ENCODE measurements around the gene ARFGEF2. TPM values are rescaled to one million over a fixed set of nuclear protein-coding genes. Genes with fewer than 3 reads are reported as not detected.
A peak's percentile ranks its signal among the peaks of the same experiment; 100 is the strongest.

Gene ARFGEF2
- total and polyA plus RNA-seq, 2 donors from 2014 or later: 7.4 to 36.9 TPM

DNA sequence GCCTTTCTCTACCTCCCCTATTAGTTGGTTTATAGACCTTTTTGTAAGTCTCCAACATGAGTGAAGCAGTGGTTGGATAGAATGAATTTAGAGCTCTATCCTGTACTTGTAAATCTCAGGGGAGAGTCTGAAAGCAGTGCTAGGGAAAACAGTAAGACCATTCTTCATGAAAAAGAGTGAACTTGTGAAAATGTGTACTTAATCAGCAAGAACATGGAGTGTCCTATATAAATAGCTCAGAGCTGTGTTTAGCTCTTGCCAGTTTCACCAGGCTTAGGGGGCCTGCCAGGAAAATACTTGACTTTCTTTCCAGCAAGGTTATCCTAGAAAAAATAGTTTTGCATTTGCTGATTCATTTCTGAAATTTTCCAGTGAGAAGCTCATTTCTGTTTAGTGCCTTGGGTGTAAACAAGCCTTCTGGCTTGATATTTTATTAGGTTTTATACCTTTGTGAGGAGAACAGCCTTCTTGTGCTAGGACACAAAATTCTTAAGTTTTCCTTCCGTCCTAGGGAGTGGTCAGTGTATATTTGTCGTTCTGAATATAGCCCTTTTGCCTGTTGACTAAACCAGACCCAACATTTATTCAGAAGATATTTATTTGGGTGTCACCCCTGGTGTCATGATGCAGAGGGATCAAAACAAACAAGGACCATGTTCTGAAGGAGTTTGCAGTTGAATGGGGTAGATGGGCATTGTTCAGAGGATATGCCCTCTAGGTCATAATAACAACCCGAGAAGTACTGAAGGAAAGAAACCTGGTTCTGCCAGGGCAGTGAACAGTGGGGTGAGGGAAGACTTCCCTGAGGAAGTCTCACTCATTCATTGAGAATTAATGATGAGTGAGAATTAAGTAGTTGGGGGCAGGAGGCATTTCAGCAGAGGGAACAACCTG, 7.6 kb downstream of the ARFGEF2 start:
- intact Hi-C loops (cut with DNase I): no loop called here
- DNase-seq (no peak), FAIRE-seq (no peak)
- H3K36me3 ChIP-seq (ENCODE audit: control insufficient read depth in 2 of 3, insufficient read depth in 3 of 3, low read length in 3 of 3): no peaks in the 10 kb centered on the region
- H3K9ac ChIP-seq (ENCODE audit: low read length in 3 of 3): peak overlapping the region in 1 of 3 donors; percentile 29
- H3K9me3 ChIP-seq (ENCODE audit: control insufficient read depth in 2 of 3, insufficient read depth in 1 of 3, low read length in 3 of 3): no peaks in the 10 kb centered on the region
- TF ChIP-seq, protein P1, sequence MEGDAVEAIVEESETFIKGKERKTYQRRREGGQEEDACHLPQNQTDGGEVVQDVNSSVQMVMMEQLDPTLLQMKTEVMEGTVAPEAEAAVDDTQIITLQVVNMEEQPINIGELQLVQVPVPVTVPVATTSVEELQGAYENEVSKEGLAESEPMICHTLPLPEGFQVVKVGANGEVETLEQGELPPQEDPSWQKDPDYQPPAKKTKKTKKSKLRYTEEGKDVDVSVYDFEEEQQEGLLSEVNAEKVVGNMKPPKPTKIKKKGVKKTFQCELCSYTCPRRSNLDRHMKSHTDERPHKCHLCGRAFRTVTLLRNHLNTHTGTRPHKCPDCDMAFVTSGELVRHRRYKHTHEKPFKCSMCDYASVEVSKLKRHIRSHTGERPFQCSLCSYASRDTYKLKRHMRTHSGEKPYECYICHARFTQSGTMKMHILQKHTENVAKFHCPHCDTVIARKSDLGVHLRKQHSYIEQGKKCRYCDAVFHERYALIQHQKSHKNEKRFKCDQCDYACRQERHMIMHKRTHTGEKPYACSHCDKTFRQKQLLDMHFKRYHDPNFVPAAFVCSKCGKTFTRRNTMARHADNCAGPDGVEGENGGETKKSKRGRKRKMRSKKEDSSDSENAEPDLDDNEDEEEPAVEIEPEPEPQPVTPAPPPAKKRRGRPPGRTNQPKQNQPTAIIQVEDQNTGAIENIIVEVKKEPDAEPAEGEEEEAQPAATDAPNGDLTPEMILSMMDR (IDR thresholded peaks at IDR 0.05; ENCODE audit: borderline replicate concordance, extremely low read depth, insufficient read depth): no peak
- H3K27me3 ChIP-seq (ENCODE audit: control insufficient read depth, insufficient read depth, low read length): no peaks in the 10 kb centered on the region
- H3K4me3 ChIP-seq (ENCODE audit: low read length in 3 of 3): no peak overlapping the region
- peaks cover 0 to 19% (median 13%) of the 10 kb centered on the region in 3 donors for H3K4me1 ChIP-seq (ENCODE audit: control insufficient read depth in 2 of 3, insufficient read depth in 2 of 3, low read depth in 1 of 3, low read length in 3 of 3)
- peak overlapping the region; percentile 54 to 72 for H3K27ac ChIP-seq (ENCODE audit: low read depth in 2 of 2, low read length in 2 of 2)

DNA sequence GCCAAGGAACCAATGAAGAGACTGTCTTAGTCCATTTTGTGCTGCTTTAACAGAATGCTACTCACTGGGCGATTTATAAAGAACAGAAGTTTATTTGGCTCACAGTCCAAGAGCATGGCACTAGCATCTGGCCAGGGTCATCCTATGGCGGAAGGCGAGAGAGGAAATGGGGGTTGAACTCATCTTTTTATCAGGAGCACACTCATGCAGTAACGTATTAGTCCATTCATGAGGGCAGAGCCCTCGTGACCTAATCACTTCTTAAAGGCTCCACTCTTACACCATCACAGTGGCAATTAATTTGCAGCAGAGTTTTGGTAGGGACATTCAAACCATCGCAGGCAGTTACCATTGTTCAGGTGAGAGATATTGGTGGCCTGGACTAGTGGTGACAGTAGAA, 8.5 kb downstream of the ARFGEF2 start:
- Histone ChIP-seq H3K27me3 (ENCODE audit: control insufficient read depth, insufficient read depth, low read length) (no peaks in the 10 kb centered on the region), H3K4me1 (ENCODE audit: control insufficient read depth in 2 of 3, insufficient read depth in 2 of 3, low read depth in 1 of 3, low read length in 3 of 3) (peaks cover 0 to 19% (median 13%) of the 10 kb centered on the region in 3 donors), H3K4me3 (ENCODE audit: low read length in 3 of 3) (no peak overlapping the region), H3K36me3 (ENCODE audit: control insufficient read depth in 2 of 3, insufficient read depth in 3 of 3, low read length in 3 of 3) (no peaks in the 10 kb centered on the region), H3K9me3 (ENCODE audit: control insufficient read depth in 2 of 3, insufficient read depth in 1 of 3, low read length in 3 of 3) (no peaks in the 10 kb centered on the region), H3K9ac (ENCODE audit: low read length in 3 of 3) (no peak overlapping the region), H3K27ac (ENCODE audit: low read depth in 2 of 2, low read length in 2 of 2) (no peak overlapping the region)
- TF ChIP-seq, protein P1 (IDR thresholded peaks at IDR 0.05; ENCODE audit: borderline replicate concordance, extremely low read depth, insufficient read depth): no peak
- intact Hi-C loops (cut with DNase I): no loop called here
- FAIRE-seq (no peak), DNase-seq (no peak)

DNA sequence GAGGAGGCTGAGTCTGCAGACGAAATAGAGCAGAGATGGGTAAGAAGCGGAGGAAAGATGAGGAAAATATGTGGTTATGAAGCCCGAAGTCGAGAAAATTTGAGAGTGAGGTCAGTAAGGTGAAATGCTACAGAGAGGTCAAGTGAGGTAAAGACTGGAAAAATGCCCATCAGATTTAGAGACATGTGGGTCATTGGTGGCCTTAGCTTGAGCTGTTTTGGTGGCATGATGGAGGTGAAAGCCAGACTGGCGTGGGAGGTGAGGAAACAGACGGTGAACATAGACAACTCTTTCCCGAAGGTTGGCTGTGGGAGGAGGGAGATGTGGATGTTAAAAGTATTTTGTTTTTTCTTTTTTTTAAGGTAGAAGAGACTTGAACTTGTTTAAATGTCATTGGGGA, 9.4 kb downstream of the ARFGEF2 start:
- H3K4me1 ChIP-seq (ENCODE audit: control insufficient read depth in 2 of 3, insufficient read depth in 2 of 3, low read depth in 1 of 3, low read length in 3 of 3): peaks cover 0 to 19% (median 13%) of the 10 kb centered on the region in 3 donors
- no peak for FAIRE-seq

More for the DNA sequence above, 9.4 kb downstream of the ARFGEF2 start:
- Histone ChIP-seq H3K4me3 (ENCODE audit: low read length in 3 of 3) (no peak overlapping the region), H3K27ac (ENCODE audit: low read depth in 2 of 2, low read length in 2 of 2) (no peak overlapping the region), H3K9ac (ENCODE audit: low read length in 3 of 3) (no peak overlapping the region), H3K27me3 (ENCODE audit: control insufficient read depth, insufficient read depth, low read length) (no peaks in the 10 kb centered on the region), H3K9me3 (ENCODE audit: control insufficient read depth in 2 of 3, insufficient read depth in 1 of 3, low read length in 3 of 3) (no peaks in the 10 kb centered on the region), H3K36me3 (ENCODE audit: control insufficient read depth in 2 of 3, insufficient read depth in 3 of 3, low read length in 3 of 3) (no peaks in the 10 kb centered on the region)
- TF ChIP-seq, protein P1 (IDR thresholded peaks at IDR 0.05; ENCODE audit: borderline replicate concordance, extremely low read depth, insufficient read depth): no peak
- no peak for DNase-seq
- intact Hi-C loops (cut with DNase I): no loop called here
